HepG2 (cell line): ENCODE results near the gene ZNF416. TPM values are rescaled to one million over a fixed set of nuclear protein-coding genes. Genes with fewer than 3 reads are reported as not detected.

Experiments
- FOXJ3 ChIP-seq: sonication (generic); formaldehyde crosslinking; IDR thresholded peaks from 2 replicates; pipeline ENCODE4 v1.4.0; 2020; ENCODE audit warnings: missing genetic modification reagents, mild to moderate bottlenecking, borderline replicate concordance
- FOXK1 ChIP-seq: sonication (generic); formaldehyde crosslinking; IDR thresholded peaks from 2 replicates; pipeline ENCODE4 v1.4.0; 2020; ENCODE audit warnings: low read depth, missing genetic modification reagents, borderline replicate concordance
- IRF1 ChIP-seq: sonication (generic); formaldehyde crosslinking; IDR thresholded peaks from 2 replicates; pipeline ENCODE4 v1.4.0; 2020; ENCODE audit warnings: low read depth, mild to moderate bottlenecking, missing genetic modification reagents
- KDM5A ChIP-seq: fragments of 200-600 bp; sonication (generic); IDR thresholded peaks from 2 replicates; pipeline ENCODE4 v1.7.0; 2018; ENCODE audit warnings: antibody characterized with exemption, mild to moderate bottlenecking, low read length, borderline replicate concordance
- KLF12 ChIP-seq: sonication (generic); formaldehyde crosslinking; IDR thresholded peaks from 2 replicates; pipeline ENCODE4 v1.4.0; 2020; ENCODE audit warnings: missing genetic modification reagents, borderline replicate concordance
- LRRFIP1 ChIP-seq: sonication (generic); formaldehyde crosslinking; conservative IDR thresholded peaks from 2 replicates; pipeline ENCODE4 v1.4.0; 2020; ENCODE audit warnings: missing genetic modification reagents
- PLSCR1 ChIP-seq: sonication (generic); formaldehyde crosslinking; IDR thresholded peaks from 2 replicates; pipeline ENCODE4 v1.5.0; 2020; ENCODE audit warnings: missing genetic modification reagents, mild to moderate bottlenecking, borderline replicate concordance
- SIX1 ChIP-seq: sonication (generic); formaldehyde crosslinking; IDR thresholded peaks from 2 replicates; pipeline ENCODE4 v1.4.0; 2020; ENCODE audit warnings: missing genetic modification reagents, borderline replicate concordance
- SRSF1 ChIP-seq: fragments of 200-400 bp; formaldehyde crosslinking; optimal IDR thresholded peaks from 2 replicates; pipeline ENCODE3; 2017; ENCODE audit warnings: mild to moderate bottlenecking, low read depth, low read length, moderate library complexity
- SYNCRIP ChIP-seq: fragments of 200-400 bp; formaldehyde crosslinking; IDR thresholded peaks from 2 replicates; pipeline ENCODE4 v1.6.1; 2018; ENCODE audit warnings: mild to moderate bottlenecking, low read depth, low read length; ENCODE audit not compliant: insufficient read depth
- THAP9 ChIP-seq: sonication (generic); formaldehyde crosslinking; IDR thresholded peaks from 2 replicates; pipeline ENCODE4; 2020; ENCODE audit warnings: missing genetic modification reagents, mild to moderate bottlenecking, borderline replicate concordance
- ZFP62 ChIP-seq: sonication (generic); formaldehyde crosslinking; IDR thresholded peaks from 2 replicates; pipeline ENCODE4 v1.4.0; 2020; ENCODE audit warnings: missing genetic modification reagents
- ZNF362 ChIP-seq: sonication (generic); formaldehyde crosslinking; IDR thresholded peaks from 2 replicates; pipeline ENCODE4 v1.4.0; 2020; ENCODE audit warnings: missing genetic modification reagents, mild to moderate bottlenecking, borderline replicate concordance
- ZNF562 ChIP-seq: sonication (generic); formaldehyde crosslinking; IDR thresholded peaks from 2 replicates; pipeline ENCODE4 v1.8.0; 2022; ENCODE audit warnings: missing genetic modification reagents, borderline replicate concordance
- ZNF7 ChIP-seq: IDR thresholded peaks from 2 replicates; pipeline ENCODE4 v1.6.1; 2016; ENCODE audit warnings: missing biosample characterization, missing genetic modification reagents
- polyA plus RNA-seq, 8 experiments: library from polyadenylated mRNA; depleted of rRNA in 3 of 8; stranded (reverse) in 7 of 8; unstranded in 1 of 8; fragments of >200 nt; fragmentation: Illumina TruSeq in 4 of 8; extraction: Trizol in 4 of 8; gene quantifications; 2 replicates each; pipeline versions ENCODE4 v1.2.1 to v1.2.3, GENCODE V29; 2011 to 2016; ENCODE audit warnings: low read depth in 4 of 8, missing spikeins in 1 of 8, mixed read lengths in 1 of 8; ENCODE audit not compliant: insufficient read depth in 1 of 8
- total RNA-seq, 5 experiments: library from RNA; depleted of rRNA; stranded (reverse); fragments of >200 nt; fragmentation: Illumina TruSeq; extraction: Trizol; gene quantifications; 2 replicates each; pipeline ENCODE4 v1.2.3, GENCODE V29; 2016; ENCODE audit warnings: low read depth in 1 of 5

Gene ZNF416
- total and polyA plus RNA-seq, 2 of the 13 experiments (the other 11 are each of a cell fraction or from before 2014, with no cell fraction given): 1.5 to 5.3 TPM

GRCh38 chr19:57527136-57527881, 51.4 kb downstream of the ZNF416 start, which contains the start of gene ZNF549 (continued):
- no peak for TF ChIP-seq FOXJ3 (CRISPR knock-in tag)
- TF ChIP-seq THAP9 (CRISPR knock-in tag): peak; percentile 95
- TF ChIP-seq ZNF7 (CRISPR knock-in tag): no peak
- no peak for TF ChIP-seq SYNCRIP
- peak; percentile 89 for TF ChIP-seq SIX1 (CRISPR knock-in tag)
- no peak for TF ChIP-seq IRF1
- TF ChIP-seq ZFP62 (CRISPR knock-in tag): no peak
- no peak for TF ChIP-seq ZNF562 (CRISPR knock-in tag)
- TF ChIP-seq KLF12 (CRISPR knock-in tag): no peak
- TF ChIP-seq KDM5A: peak; percentile 56; the same call in 1 of the 2 replicates
- no peak for TF ChIP-seq ZNF362 (CRISPR knock-in tag)
- no peak for TF ChIP-seq LRRFIP1
- peak; percentile 34 for TF ChIP-seq SRSF1
- no peak for TF ChIP-seq PLSCR1 (CRISPR knock-in tag)
- TF ChIP-seq FOXK1 (CRISPR knock-in tag): peak; percentile 85; the same call in 1 of the 2 replicates
